ENCODE data around the gene ARHGAP42.

Gene ARHGAP42

GRCh38 chr11:100825626-100826025 lies 138.5 kb downstream of the ARHGAP42 start:
- Histone ChIP-seq H3K9me3 (ENCODE audit: low read depth, low read length) (no peaks in the 10 kb centered on the region), H3K36me3 (ENCODE audit: insufficient read depth, low read length) (no peaks in the 10 kb centered on the region), H3K4me3 (no peak overlapping the region), H3K27ac (no peak overlapping the region), H3K9ac (ENCODE audit: insufficient read length) (no peak overlapping the region)
- no peak for DNase-seq (ENCODE audit: low read depth, low spot score)
- TF ChIP-seq FOXP2 (optimal IDR thresholded peaks at IDR 0.05; ENCODE audit: control extremely low read depth, extremely low read length, insufficient read depth) (no peak), POLR2AphosphoS5 (IDR thresholded peaks at IDR 0.05; ENCODE audit: borderline replicate concordance, low read depth, low read length) (no peak), EZH2 (IDR thresholded peaks at IDR 0.05) (no peak)

- no peak overlapping the region for H3K27ac ChIP-seq
- DNase-seq (ENCODE audit: low read depth, low spot score): no peak
Observed at GRCh38 chr11:100827934-100828661, 141.0 kb downstream of the ARHGAP42 start.

GRCh38 chr11:100830274-100830673 lies 143.2 kb downstream of the ARHGAP42 start:
- no peak overlapping the region for H3K4me3 ChIP-seq
- H3K36me3 ChIP-seq (ENCODE audit: insufficient read depth, low read length): no peaks in the 10 kb centered on the region
- no peaks in the 10 kb centered on the region for H3K9me3 ChIP-seq (ENCODE audit: low read depth, low read length)
- no peak for TF ChIP-seq FOXP2 (optimal IDR thresholded peaks at IDR 0.05; ENCODE audit: control extremely low read depth, extremely low read length, insufficient read depth)
- TF ChIP-seq EZH2 (IDR thresholded peaks at IDR 0.05): no peak
- no peak for TF ChIP-seq POLR2AphosphoS5 (IDR thresholded peaks at IDR 0.05; ENCODE audit: borderline replicate concordance, low read depth, low read length)
- no peak overlapping the region for H3K27ac ChIP-seq
- no peak for DNase-seq (ENCODE audit: low read depth, low spot score)
- no peak overlapping the region for H3K9ac ChIP-seq (ENCODE audit: insufficient read length)

More at GRCh38 chr11:100827934-100828661, 141.0 kb downstream of the ARHGAP42 start:
- no peaks in the 10 kb centered on the region for H3K36me3 ChIP-seq (ENCODE audit: insufficient read depth, low read length)
- TF ChIP-seq EZH2 (IDR thresholded peaks at IDR 0.05) (no peak), FOXP2 (optimal IDR thresholded peaks at IDR 0.05; ENCODE audit: control extremely low read depth, extremely low read length, insufficient read depth) (no peak), POLR2AphosphoS5 (IDR thresholded peaks at IDR 0.05; ENCODE audit: borderline replicate concordance, low read depth, low read length) (no peak)
- no peak overlapping the region for H3K9ac ChIP-seq (ENCODE audit: insufficient read length)
- no peaks in the 10 kb centered on the region for H3K9me3 ChIP-seq (ENCODE audit: low read depth, low read length)
- no peak overlapping the region for H3K4me3 ChIP-seq

- Histone ChIP-seq H3K9me3 (ENCODE audit: low read depth, low read length) (no peaks in the 10 kb centered on the region), H3K9ac (ENCODE audit: insufficient read length) (no peak overlapping the region), H3K27ac (no peak overlapping the region), H3K36me3 (ENCODE audit: insufficient read depth, low read length) (no peaks in the 10 kb centered on the region), H3K4me3 (no peak overlapping the region)
- DNase-seq (ENCODE audit: low read depth, low spot score): no peak
- TF ChIP-seq POLR2AphosphoS5 (IDR thresholded peaks at IDR 0.05; ENCODE audit: borderline replicate concordance, low read depth, low read length): no peak
Observed at GRCh38 chr11:100830978-100831732, 144.1 kb downstream of the ARHGAP42 start.

GRCh38 chr11:100831929-100832494 lies 144.9 kb downstream of the ARHGAP42 start:
- H3K36me3 ChIP-seq (ENCODE audit: insufficient read depth, low read length): no peaks in the 10 kb centered on the region
- H3K9ac ChIP-seq (ENCODE audit: insufficient read length): no peak overlapping the region
- H3K27ac ChIP-seq: no peak overlapping the region
- H3K9me3 ChIP-seq (ENCODE audit: low read depth, low read length): no peaks in the 10 kb centered on the region
- TF ChIP-seq POLR2AphosphoS5 (IDR thresholded peaks at IDR 0.05; ENCODE audit: borderline replicate concordance, low read depth, low read length) (no peak), EZH2 (IDR thresholded peaks at IDR 0.05) (no peak), FOXP2 (optimal IDR thresholded peaks at IDR 0.05; ENCODE audit: control extremely low read depth, extremely low read length, insufficient read depth) (no peak)
- DNase-seq (ENCODE audit: low read depth, low spot score): no peak
- H3K4me3 ChIP-seq: no peak overlapping the region

- no peak for TF ChIP-seq EZH2 (IDR thresholded peaks at IDR 0.05)
- TF ChIP-seq FOXP2 (optimal IDR thresholded peaks at IDR 0.05; ENCODE audit: control extremely low read depth, extremely low read length, insufficient read depth): no peak
- no peak for TF ChIP-seq POLR2AphosphoS5 (IDR thresholded peaks at IDR 0.05; ENCODE audit: borderline replicate concordance, low read depth, low read length)
- Histone ChIP-seq H3K9me3 (ENCODE audit: low read depth, low read length) (no peaks in the 10 kb centered on the region), H3K9ac (ENCODE audit: insufficient read length) (no peak overlapping the region), H3K36me3 (ENCODE audit: insufficient read depth, low read length) (no peaks in the 10 kb centered on the region), H3K4me3 (no peak overlapping the region), H3K27ac (no peak overlapping the region)
- DNase-seq (ENCODE audit: low read depth, low spot score): no peak
Observed at GRCh38 chr11:100832829-100833228, 145.7 kb downstream of the ARHGAP42 start.

GRCh38 chr11:100833276-100833675 lies 146.2 kb downstream of the ARHGAP42 start:
- TF ChIP-seq FOXP2 (optimal IDR thresholded peaks at IDR 0.05; ENCODE audit: control extremely low read depth, extremely low read length, insufficient read depth) (no peak), EZH2 (IDR thresholded peaks at IDR 0.05) (no peak), POLR2AphosphoS5 (IDR thresholded peaks at IDR 0.05; ENCODE audit: borderline replicate concordance, low read depth, low read length) (no peak)
- Histone ChIP-seq H3K27ac (no peak overlapping the region), H3K4me3 (no peak overlapping the region), H3K9ac (ENCODE audit: insufficient read length) (no peak overlapping the region), H3K36me3 (ENCODE audit: insufficient read depth, low read length) (no peaks in the 10 kb centered on the region), H3K9me3 (ENCODE audit: low read depth, low read length) (no peaks in the 10 kb centered on the region)
- DNase-seq (ENCODE audit: low read depth, low spot score): no peak

- no peaks in the 10 kb centered on the region for H3K36me3 ChIP-seq (ENCODE audit: insufficient read depth, low read length)
- no peaks in the 10 kb centered on the region for H3K9me3 ChIP-seq (ENCODE audit: low read depth, low read length)
- no peak overlapping the region for H3K9ac ChIP-seq (ENCODE audit: insufficient read length)
- no peak for TF ChIP-seq FOXP2 (optimal IDR thresholded peaks at IDR 0.05; ENCODE audit: control extremely low read depth, extremely low read length, insufficient read depth)
- TF ChIP-seq EZH2 (IDR thresholded peaks at IDR 0.05): no peak
- TF ChIP-seq POLR2AphosphoS5 (IDR thresholded peaks at IDR 0.05; ENCODE audit: borderline replicate concordance, low read depth, low read length): no peak
- H3K4me3 ChIP-seq: no peak overlapping the region
- no peak overlapping the region for H3K27ac ChIP-seq
- DNase-seq (ENCODE audit: low read depth, low spot score): no peak
Observed at GRCh38 chr11:100835854-100836253, 148.8 kb downstream of the ARHGAP42 start.

Data from SK-N-MC (cell line).